ENCODE data around the gene PTPRN2.

The PTPRN2 gene

GRCh38 chr7:157652954-157653826 lies 934.4 kb downstream of the PTPRN2 start:
- no peak for DNase-seq

GRCh38 chr7:157652161-157652953 lies 935.3 kb downstream of the PTPRN2 start:
- no peak for DNase-seq

- no peak for DNase-seq
These were observed 936.1 kb downstream of the PTPRN2 start for GRCh38 chr7:157651366-157652160.

GRCh38 chr7:157650801-157651200 lies 936.8 kb downstream of the PTPRN2 start:
- no peak for DNase-seq

- DNase-seq = no peak
These were observed 937.4 kb downstream of the PTPRN2 start for GRCh38 chr7:157650131-157650631.

GRCh38 chr7:157646551-157646950 lies 941.1 kb downstream of the PTPRN2 start:
- no peak for DNase-seq

- DNase-seq = no peak
These were observed 942.1 kb downstream of the PTPRN2 start for GRCh38 chr7:157645539-157645938.

GRCh38 chr7:157644946-157645345 lies 942.7 kb downstream of the PTPRN2 start:
- DNase-seq = no peak

GRCh38 chr7:157643525-157643970 lies 944.1 kb downstream of the PTPRN2 start:
- no peak for DNase-seq

GRCh38 chr7:157641866-157642265 lies 945.8 kb downstream of the PTPRN2 start:
- DNase-seq = no peak

- DNase-seq = no peak
These were observed 947.5 kb downstream of the PTPRN2 start for GRCh38 chr7:157640144-157640543.

- DNase-seq = no peak
These were observed 949.1 kb downstream of the PTPRN2 start for GRCh38 chr7:157638563-157638962.

- no peak for DNase-seq
These were observed 950.2 kb downstream of the PTPRN2 start for GRCh38 chr7:157637216-157637949.

GRCh38 chr7:157635669-157636068 lies 952.0 kb downstream of the PTPRN2 start:
- no peak for DNase-seq

GRCh38 chr7:157635148-157635500 lies 952.5 kb downstream of the PTPRN2 start:
- DNase-seq = no peak

- DNase-seq = no peak
These were observed 953.0 kb downstream of the PTPRN2 start for GRCh38 chr7:157634401-157635147.

- no peak for DNase-seq
These were observed 954.0 kb downstream of the PTPRN2 start for GRCh38 chr7:157633465-157634185.

- no peak for DNase-seq
These were observed 957.2 kb downstream of the PTPRN2 start for GRCh38 chr7:157630301-157630853.

GRCh38 chr7:157628456-157628855 lies 959.2 kb downstream of the PTPRN2 start:
- no peak for DNase-seq

- DNase-seq = no peak
These were observed 960.0 kb downstream of the PTPRN2 start for GRCh38 chr7:157627646-157628045.
